ENCODE data around the gene CD81. TPM values are rescaled to one million over a fixed set of nuclear protein-coding genes. Genes with fewer than 3 reads are reported as not detected.

Gene CD81
- total and polyA plus RNA-seq, 2 experiments from 2014 or later: 88.6 to 290 TPM

- no peaks in the 10 kb centered on the region for H3K36me3 Mint-ChIP-seq (ENCODE audit: low read depth)
- no peaks in the 10 kb centered on the region for H3K9me3 Mint-ChIP-seq
- no peak for TF ChIP-seq REST (IDR thresholded peaks at IDR 0.05; ENCODE audit: unreplicated experiment)
- no peak for TF ChIP-seq ZNF331 (CRISPR knock-in tag; IDR thresholded peaks at IDR 0.05; ENCODE audit: low read depth)
- TF ChIP-seq STAT1 (IDR thresholded peaks at IDR 0.05; ENCODE audit: unreplicated experiment): no peak
- no peak for TF ChIP-seq JUNB (IDR thresholded peaks at IDR 0.05; ENCODE audit: unreplicated experiment)
- no peak for TF ChIP-seq EZH2phosphoT487 (IDR thresholded peaks at IDR 0.05; ENCODE audit: unreplicated experiment)
- TF ChIP-seq NANOG (IDR thresholded peaks at IDR 0.05; ENCODE audit: borderline replicate concordance): no peak
- no peak for TF ChIP-seq EZH2 (IDR thresholded peaks at IDR 0.05; ENCODE audit: low read depth, unreplicated experiment)
- TF ChIP-seq ZNF462 (CRISPR knock-in tag; IDR thresholded peaks at IDR 0.05): no peak
- no peak for TF ChIP-seq CREB1 (CRISPR knock-in tag; IDR thresholded peaks at IDR 0.05; ENCODE audit: low read depth)
- no peak for TF ChIP-seq POLR2AphosphoS5 (IDR thresholded peaks at IDR 0.05; ENCODE audit: low read depth)
- no peak for TF ChIP-seq ZNF114 (CRISPR knock-in tag; IDR thresholded peaks at IDR 0.05)
- no peak for TF ChIP-seq CTCF (conservative IDR thresholded peaks at IDR 0.05; ENCODE audit: low read depth in 2 of 2)
- TF ChIP-seq ETS1 (IDR thresholded peaks at IDR 0.05): no peak
- Histone ChIP-seq H3K4me3 (no peak overlapping the region), H3F3A (replicated peaks; ENCODE audit: low read depth) (no peaks in the 10 kb centered on the region), H2AFZ (no peak overlapping the region), H3K79me2 (replicated peaks; ENCODE audit: insufficient read depth) (no peaks in the 10 kb centered on the region), H4K20me1 (replicated peaks; ENCODE audit: insufficient read depth) (no peaks in the 10 kb centered on the region), H3K27me3 (ENCODE audit: insufficient read depth) (peaks cover 3% of the 10 kb centered on the region; the same call in 1 of the 2 replicates), H3K4me1 (ENCODE audit: insufficient read depth) (no peaks in the 10 kb centered on the region), H3K9me2 (ENCODE audit: insufficient read depth) (no peaks in the 10 kb centered on the region), H3K36me3 (ENCODE audit: insufficient read depth) (no peaks in the 10 kb centered on the region), H3K4me2 (no peak overlapping the region), H3K27ac (ENCODE audit: low read depth) (no peak overlapping the region)
- H3K4me1 Mint-ChIP-seq: no peaks in the 10 kb centered on the region
- H3K27ac Mint-ChIP-seq: no peak overlapping the region
- no peak for ATAC-seq
- peaks cover 14% of the 10 kb centered on the region for H3K27me3 Mint-ChIP-seq (ENCODE audit: insufficient read depth, low read depth, poor library complexity)
- no peak overlapping the region for H3K4me3 Mint-ChIP-seq
- DNase-seq (ENCODE audit: low spot score): no peak
These were observed 58.3 kb downstream of the CD81 start for GRCh38 chr11:2435288-2436012.
